ENCODE measurements around the gene FRRS1L. TPM values are rescaled to one million over a fixed set of nuclear protein-coding genes. Genes with fewer than 3 reads are reported as not detected.

Gene FRRS1L
- total RNA-seq, 6 experiments from 2014 or later = not detected

- no peak for DNase-seq
- TF ChIP-seq CTCF (IDR thresholded peaks at IDR 0.05) (no peak), POLR2A (IDR thresholded peaks at IDR 0.05) (no peak)
- H3K27ac ChIP-seq = no peak overlapping the region
- no peaks in the 10 kb centered on the region for H3K36me3 ChIP-seq
- ATAC-seq = peak in 1 of 4 donors; percentile 25
- H3K4me1 ChIP-seq = no peaks in the 10 kb centered on the region
- no peak overlapping the region for H3K4me3 ChIP-seq
- intact Hi-C loops (cut with DNase I) = no loop called here
- 73% methylated on average over 4 of the region's 5 CpGs for WGBS (ENCODE audit: insufficient coverage, low coverage, low lambda C conversion rate, missing lambda C conversion rate)
- no peaks in the 10 kb centered on the region for H3K27me3 ChIP-seq
- H3K9me3 ChIP-seq = no peaks in the 10 kb centered on the region
Observed at GRCh38 chr9:109143881-109144562, 23.0 kb downstream of the FRRS1L start.

DNA sequence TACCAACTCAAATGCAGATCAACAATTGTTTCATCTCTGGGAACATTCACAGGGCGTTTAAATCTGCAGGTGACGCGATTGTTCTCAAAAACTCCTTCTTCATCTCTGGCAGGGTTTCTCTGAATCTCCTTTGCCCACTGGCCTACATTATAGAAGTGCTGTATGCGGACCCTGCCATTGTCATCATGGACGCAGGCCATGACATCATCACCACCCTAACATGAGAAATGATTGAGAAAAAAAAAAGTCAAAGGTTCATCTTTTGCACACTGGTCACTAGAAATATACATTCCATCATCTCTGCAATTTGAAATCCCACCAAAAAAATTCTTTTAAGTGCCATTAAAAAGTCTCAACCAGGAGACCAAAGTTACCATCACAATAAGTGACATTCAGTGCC, 25.7 kb downstream of the FRRS1L start:
- no peak for ATAC-seq
- WGBS (ENCODE audit: insufficient coverage, low coverage, low lambda C conversion rate, missing lambda C conversion rate) = 82% methylated on average over 5 of the region's 5 CpGs
- Histone ChIP-seq H3K4me3 (no peak overlapping the region), H3K4me1 (no peaks in the 10 kb centered on the region), H3K27me3 (no peaks in the 10 kb centered on the region), H3K9me3 (no peaks in the 10 kb centered on the region), H3K27ac (no peak overlapping the region), H3K36me3 (no peaks in the 10 kb centered on the region)
- DNase-seq = no peak
- TF ChIP-seq CTCF (IDR thresholded peaks at IDR 0.05) = no peak
- intact Hi-C loops (cut with DNase I) = no loop called here

GRCh38 chr9:109139851-109140250, 27.2 kb downstream of the FRRS1L start:
- H3K27me3 ChIP-seq = no peaks in the 10 kb centered on the region
- intact Hi-C loops (cut with DNase I) = no loop called here
- H3K4me3 ChIP-seq = no peak overlapping the region
- no peak overlapping the region for H3K27ac ChIP-seq
- no peaks in the 10 kb centered on the region for H3K36me3 ChIP-seq
- no peaks in the 10 kb centered on the region for H3K9me3 ChIP-seq
- H3K4me1 ChIP-seq = no peaks in the 10 kb centered on the region
- ATAC-seq (no peak), DNase-seq (no peak)
- TF ChIP-seq POLR2A (IDR thresholded peaks at IDR 0.05) (no peak), CTCF (IDR thresholded peaks at IDR 0.05) (no peak)
- WGBS (ENCODE audit: insufficient coverage, low coverage, low lambda C conversion rate, missing lambda C conversion rate) = no CpG with 5 or more reads among the region's 1 CpG

GRCh38 chr9:109138421-109138820, 28.6 kb downstream of the FRRS1L start:
- no peak for DNase-seq
- Histone ChIP-seq H3K4me1 (no peaks in the 10 kb centered on the region), H3K36me3 (no peaks in the 10 kb centered on the region), H3K9me3 (no peaks in the 10 kb centered on the region), H3K27ac (no peak overlapping the region), H3K27me3 (no peaks in the 10 kb centered on the region), H3K4me3 (no peak overlapping the region)
- intact Hi-C loops (cut with DNase I) = no loop called here
- WGBS (ENCODE audit: insufficient coverage, low coverage, low lambda C conversion rate, missing lambda C conversion rate) = 100% methylated on average over 1 of the region's 2 CpGs
- ATAC-seq = no peak
- TF ChIP-seq CTCF (IDR thresholded peaks at IDR 0.05) (no peak), POLR2A (IDR thresholded peaks at IDR 0.05) (no peak)
